Fibroblast of skin of abdomen (primary cell): ENCODE measurements around the gene FKBP5.
"Not testable (repeated sequence)": the region's sequence is repeated elsewhere in the genome, so short reads cannot be mapped to it uniquely, and the experiment has no call there.

Experiments
- DNase-seq: peaks from one replicate; pipeline ENCODE4 v3.0.0-alpha.2; 2013

FKBP5 gene

GRCh38 chr6:35609588-35609987 is 79.1 kb downstream of the FKBP5 start:
- no peak for DNase-seq

- no peak for DNase-seq
These were observed 81.0 kb downstream of the FKBP5 start for GRCh38 chr6:35607517-35608233.

GRCh38 chr6:35605600-35605999 is 83.1 kb downstream of the FKBP5 start:
- no peak for DNase-seq

GRCh38 chr6:35603326-35604202 is 85.2 kb downstream of the FKBP5 start:
- no peak for DNase-seq

- no peak for DNase-seq
These were observed 86.4 kb downstream of the FKBP5 start for GRCh38 chr6:35602133-35602946.

- peak; percentile 89 for DNase-seq
These were observed 87.2 kb downstream of the FKBP5 start for GRCh38 chr6:35601331-35602132.

GRCh38 chr6:35600659-35601125 is 88.0 kb downstream of the FKBP5 start:
- no peak for DNase-seq

GRCh38 chr6:35599761-35600658 is 88.7 kb downstream of the FKBP5 start:
- DNase-seq, result no peak

GRCh38 chr6:35598621-35599020 is 90.1 kb downstream of the FKBP5 start:
- DNase-seq, result not testable (repeated sequence)

GRCh38 chr6:35596448-35597442 is 92.0 kb downstream of the FKBP5 start:
- peak; percentile 96 for DNase-seq

- no peak for DNase-seq
These were observed 94.1 kb downstream of the FKBP5 start for GRCh38 chr6:35594503-35595186.

- no peak for DNase-seq
These were observed 96.5 kb downstream of the FKBP5 start for GRCh38 chr6:35592178-35592577.

GRCh38 chr6:35590622-35591066 is 98.1 kb downstream of the FKBP5 start:
- DNase-seq, result no peak

GRCh38 chr6:35589904-35590303 is 98.8 kb downstream of the FKBP5 start:
- no peak for DNase-seq

- no peak for DNase-seq
These were observed 99.4 kb downstream of the FKBP5 start for GRCh38 chr6:35589201-35589739.

- no peak for DNase-seq
These were observed 101.5 kb downstream of the FKBP5 start for GRCh38 chr6:35587167-35587566.

GRCh38 chr6:35586542-35586941 is 102.2 kb downstream of the FKBP5 start:
- DNase-seq, result peak; percentile 24

GRCh38 chr6:35585658-35586057 is 103.1 kb downstream of the FKBP5 start:
- DNase-seq, result no peak
